Right lobe of liver (tissue), 4 donors: ENCODE data around the gene WDR5B.
"Not testable (repeated sequence)": the region's sequence is repeated elsewhere in the genome, so short reads cannot be mapped to it uniquely, and the experiment has no call there.

Experiments used
- CTCF ChIP-seq, 4 donors: fragments of 200-600 bp in 3 of 4; fragments of 450-650 bp in 1 of 4; IDR thresholded peaks; one replicate each; pipeline versions ENCODE4 v1.5.1 to v1.8.0; 2016 to 2022; ENCODE audit warnings: antibody characterized with exemption in 4 of 4, mild to moderate bottlenecking in 2 of 4
- POLR2A ChIP-seq: fragments of 450-650 bp; IDR thresholded peaks from one replicate; pipeline ENCODE4 v1.6.1; 2017; ENCODE audit warnings: antibody characterized with exemption, mild to moderate bottlenecking
- donor health status: DM: no; HTN: no; CAD: no.
- donor health status: DM: no; HTN: no; CAD: no.
- donor health status: DM: no; HTN: yes; CAD: no.

DNA sequence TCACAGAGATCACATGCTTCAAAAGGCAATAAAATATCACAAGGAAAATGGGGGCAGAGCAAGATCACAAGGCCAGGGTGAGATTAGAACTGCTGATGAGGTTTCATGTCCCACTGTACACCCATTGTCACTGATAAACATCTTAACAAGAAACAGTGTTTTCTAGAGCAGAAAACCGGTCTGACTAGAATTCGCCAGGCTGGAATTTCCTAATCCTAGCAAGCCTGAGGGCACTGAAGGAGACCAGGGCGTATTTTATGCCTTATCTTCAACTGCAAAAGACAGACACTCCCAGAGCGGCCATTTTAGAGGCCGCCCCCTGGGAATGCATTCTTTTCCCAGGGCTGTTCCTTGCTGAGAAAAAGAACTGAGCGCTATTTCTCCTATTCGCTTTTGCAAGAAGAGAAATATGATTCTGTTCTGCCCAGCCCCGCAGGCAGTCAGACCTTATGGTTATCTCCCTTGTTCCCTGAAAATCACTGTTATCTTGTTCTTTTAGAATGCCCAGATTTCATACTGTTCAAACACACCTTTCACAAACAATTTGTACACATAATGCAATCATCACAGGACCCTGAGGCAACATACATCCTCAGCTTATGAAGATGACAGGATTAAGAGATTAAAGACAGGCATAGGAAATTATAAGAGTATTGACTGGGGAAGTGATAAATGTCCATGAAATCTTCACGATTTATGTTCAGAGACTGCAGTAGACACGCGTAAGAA, 28.1 kb upstream of the WDR5B start:
- not testable (repeated sequence) for TF ChIP-seq CTCF (IDR thresholded peaks at IDR 0.05); POLR2A
